Non-pigmented ciliary epithelial cell (primary cell): ENCODE measurements around the gene IGSF21.

Experiments
- DNase-seq: peaks from one replicate; pipeline ENCODE4 v3.0.0-alpha.2; 2010; ENCODE audit warnings: low read depth

The IGSF21 gene

DNA sequence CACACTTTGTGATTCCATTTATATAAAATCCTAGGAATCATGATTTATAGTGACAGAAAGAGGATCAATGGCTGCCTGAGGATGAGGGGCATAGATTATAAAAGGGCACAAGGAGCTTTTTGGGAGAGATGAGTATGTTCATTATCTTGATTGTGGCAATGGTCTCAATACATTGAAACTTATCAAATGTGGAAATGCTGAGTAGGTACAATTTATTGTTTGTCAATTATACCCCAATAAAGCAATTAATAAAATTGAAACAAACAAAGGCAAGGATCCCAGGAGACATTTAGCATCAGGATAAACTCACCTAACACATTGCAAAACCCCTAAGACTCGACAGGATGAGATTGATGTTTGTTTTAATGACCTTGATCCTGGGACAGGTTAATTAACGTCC is 220.1 kb downstream of the IGSF21 start:
- DNase-seq: no peak

DNA sequence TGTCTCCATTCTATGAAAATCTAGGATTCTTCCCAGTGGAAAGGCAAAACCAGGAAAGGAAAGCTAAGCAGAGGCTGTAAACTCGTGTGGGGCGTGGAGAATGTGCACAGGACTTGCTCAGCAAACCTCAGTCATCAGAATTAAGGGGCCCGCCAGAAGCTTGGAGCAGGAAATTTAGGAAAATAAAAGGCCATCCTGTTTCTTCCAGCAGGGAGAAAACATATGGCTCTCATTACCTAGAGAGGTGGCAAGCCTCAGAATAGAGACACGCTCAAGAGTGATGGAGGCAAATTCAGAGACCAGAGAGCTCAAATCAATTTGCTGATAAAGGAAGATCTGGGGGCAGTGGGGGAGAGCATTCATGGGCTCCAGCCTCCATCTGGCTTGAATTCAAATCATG is 221.2 kb downstream of the IGSF21 start:
- DNase-seq: no peak

DNA sequence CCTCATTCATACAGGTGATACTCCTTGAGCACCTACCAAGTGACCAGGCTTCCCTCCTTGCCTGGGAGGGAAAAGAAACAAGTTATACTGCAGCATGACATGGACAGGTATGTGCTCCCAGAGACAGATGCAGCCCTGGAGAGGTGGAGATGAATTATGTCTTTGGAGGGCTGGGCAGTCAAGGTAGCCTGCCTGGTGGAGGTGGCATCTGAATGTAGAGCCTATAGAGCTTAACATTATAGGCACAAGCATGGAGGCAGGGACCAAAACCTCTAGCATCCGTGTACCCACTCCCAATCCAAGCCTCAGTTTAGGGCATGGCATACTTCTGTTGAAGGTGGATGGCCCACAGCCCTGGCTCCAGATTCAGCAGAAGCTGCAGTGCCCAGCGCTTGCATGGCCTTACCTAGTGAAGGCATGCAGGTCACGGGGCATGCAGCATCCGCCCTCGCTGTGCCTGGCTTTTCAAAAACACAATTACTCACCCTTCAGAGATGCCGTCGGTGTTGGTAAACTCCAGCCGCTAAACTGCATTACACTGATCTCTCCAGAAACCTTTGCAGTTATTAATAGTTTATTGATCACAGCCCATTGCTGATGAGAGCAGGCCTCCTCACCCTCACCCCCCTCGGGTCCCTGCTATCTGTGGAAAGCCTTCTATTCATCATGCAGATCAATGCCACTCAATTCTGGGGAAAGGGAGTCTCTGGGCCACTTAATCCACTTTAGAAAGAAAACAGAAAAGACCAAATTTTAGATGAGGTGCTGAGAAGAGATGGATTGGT is 222.1 kb downstream of the IGSF21 start:
- no peak for DNase-seq

DNA sequence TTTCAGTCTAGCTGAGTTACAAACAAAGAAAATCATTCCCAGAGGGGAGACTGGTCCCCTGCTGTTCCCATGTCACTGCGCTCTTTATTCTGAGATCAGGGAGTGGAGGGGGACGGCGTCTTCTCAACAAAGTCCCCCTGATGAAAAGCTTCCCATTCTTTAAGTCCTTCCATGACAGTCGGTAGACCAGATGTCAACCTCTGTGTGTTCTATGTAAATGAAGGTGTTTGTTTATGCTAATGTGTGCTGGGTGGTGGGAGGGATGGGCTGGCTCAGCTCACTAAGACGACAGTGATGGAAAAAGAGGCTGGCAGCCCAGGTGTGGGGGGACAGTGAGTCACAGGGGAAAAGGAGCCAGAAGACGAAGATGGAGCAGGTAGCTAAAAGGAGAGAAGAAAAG is 225.0 kb downstream of the IGSF21 start:
- no peak for DNase-seq

DNA sequence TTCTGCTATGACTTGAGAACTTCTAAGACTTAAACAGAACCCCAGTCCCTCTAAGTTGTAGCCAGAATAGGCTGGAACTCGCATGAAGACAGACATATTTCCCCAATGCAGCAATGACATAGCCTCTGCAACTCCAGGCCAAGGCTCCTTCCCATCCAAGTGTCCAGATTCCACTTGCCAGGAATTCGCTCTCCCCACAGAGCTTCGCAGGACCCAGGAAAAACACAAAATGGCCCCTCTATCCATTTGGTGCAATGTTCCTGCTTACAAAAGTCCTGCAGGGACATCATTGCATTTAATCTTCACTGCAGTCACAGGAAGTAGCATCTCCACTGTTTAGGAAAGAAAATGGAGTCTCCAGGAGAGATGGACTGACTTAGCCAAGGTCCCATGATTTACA is 225.6 kb downstream of the IGSF21 start:
- no peak for DNase-seq

DNA sequence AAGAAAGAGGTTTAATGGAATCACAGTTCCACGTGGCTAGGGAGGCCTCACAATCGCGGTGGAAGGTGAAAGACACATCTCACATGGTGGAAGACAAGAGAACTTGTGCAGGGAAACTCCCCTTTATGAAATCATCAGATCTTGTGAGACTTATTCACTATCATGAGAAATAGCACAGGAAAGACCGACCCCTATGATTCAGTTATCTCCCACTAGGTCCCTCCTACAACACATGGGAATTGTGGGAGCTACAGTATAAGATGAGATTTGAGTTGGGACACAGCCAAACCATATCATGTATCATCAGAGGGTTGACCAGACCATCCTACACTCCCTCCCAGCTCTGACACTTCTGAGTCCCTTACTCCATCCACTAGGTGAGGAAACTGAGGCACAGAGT is 229.2 kb downstream of the IGSF21 start:
- no peak for DNase-seq

DNA sequence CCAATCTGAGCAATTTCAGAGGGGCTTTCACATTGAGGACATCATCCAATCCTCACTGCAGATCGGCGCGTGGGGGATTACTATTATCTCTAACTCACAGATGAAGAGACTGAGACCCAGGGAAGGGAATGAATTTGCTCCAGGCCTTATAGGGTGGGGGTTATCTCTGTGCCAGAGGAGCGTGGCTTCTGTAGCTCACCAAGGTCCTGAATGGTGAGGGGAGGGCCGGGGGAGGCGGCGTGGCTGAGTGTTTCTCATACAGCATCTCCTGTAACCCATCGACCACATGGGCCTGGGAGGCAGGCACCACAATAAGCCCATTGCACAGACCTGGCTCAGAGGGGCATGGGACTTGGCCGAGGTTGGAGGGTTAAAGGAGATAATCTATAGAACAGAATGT is 230.2 kb downstream of the IGSF21 start:
- DNase-seq: no peak

DNA sequence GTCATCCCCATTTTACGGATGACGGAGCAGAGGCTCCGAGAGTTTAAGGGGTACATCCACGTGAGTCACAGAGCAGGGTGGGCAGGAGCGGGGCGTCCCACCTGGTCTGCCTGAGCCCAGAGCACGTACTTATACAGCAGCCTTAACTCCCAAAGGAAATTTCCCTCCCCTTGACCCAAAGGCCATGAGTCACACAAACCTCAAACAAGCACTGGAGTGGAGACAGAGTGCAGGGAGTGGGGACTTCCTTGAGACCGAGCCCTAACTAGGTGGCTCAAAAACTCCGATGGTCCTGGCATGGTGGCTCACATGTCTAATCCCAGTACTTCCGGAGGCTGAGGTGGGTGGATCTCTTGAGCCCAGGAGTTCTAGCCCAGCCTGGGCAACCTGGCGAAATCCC is 231.6 kb downstream of the IGSF21 start:
- DNase-seq: no peak

DNA sequence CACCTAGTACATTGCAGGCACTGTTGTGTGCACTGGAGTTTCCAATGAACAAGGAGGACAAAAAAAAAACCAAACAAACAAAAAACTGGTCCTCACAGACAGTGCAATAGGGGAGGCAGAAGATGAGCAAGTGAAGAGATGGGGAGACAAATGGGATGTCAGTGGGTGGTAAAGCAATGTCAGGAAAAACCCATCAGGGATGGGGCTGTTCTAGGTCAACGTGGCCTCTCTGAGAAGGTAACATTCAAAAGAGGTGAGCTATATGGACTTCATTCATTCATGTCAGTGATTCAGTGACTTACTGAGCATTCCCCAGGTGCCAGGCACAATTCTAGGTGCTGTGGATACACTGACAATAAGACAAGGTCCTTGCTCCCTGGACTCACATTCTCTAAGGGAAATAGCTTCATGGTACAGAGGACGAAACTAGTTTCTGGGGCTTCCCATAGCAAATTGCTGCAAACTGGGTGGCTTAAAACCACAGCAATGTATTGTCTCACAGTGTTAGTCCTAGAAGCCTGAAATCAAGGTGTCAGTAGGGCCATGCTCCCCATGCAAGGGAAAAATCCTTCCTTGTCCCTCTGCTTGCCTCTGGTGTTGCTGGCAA is 232.7 kb downstream of the IGSF21 start:
- no peak for DNase-seq

DNA sequence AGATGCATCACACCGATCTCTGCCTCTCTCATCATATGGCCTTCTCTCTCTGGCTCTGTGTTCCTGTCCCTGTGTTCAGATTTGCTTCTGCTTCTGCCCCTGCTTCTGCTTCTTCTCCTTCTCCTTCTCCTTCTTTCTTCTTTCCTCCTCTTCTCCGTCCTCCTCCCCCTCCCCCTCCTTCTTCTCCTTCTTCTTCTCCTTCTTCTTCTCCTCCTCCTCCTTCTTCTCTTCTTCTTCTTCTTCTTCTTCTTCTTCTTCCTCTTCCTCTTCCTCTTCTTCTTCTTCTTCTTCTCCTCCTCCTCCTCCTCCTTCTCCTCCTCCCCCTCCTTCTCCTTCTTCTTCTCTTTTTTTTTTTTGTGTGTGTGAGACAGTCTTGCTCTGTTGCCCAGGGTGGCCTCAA is 233.2 kb downstream of the IGSF21 start:
- no peak for DNase-seq

DNA sequence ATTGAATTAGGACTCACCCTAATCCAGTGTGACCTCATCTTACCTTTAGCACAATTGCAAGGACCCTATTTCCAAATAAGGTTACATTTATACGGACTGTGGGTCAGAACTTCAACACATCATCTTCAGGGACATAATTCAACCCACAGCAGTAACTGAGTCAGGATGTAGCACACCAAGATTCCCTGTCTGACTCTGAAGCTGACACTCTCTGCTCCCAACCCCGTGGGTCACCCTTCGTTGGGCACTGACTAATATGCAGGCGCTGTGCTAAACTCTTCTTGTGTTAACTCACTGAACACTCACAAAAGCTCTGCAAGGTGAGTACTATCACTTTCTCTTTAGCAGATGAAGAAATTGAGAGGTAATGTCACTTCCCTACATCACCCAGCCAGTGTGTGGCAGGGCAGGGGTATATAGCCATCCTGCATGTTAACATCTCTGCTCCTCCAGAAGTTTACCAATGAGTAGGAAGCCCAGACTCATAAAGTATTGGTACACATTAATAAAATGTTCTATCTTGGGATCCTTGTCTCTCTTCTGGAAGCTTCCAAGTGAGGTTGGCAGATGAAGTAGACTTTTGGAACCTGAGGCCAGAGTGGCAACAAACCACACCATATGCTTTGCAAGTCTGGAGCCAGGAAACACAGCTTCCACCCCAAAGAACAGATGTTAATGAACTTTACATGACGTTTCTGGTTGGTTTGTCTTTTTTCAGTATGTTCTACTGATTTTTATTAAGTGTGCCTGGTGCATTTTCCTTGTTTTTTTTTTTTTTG is 233.9 kb downstream of the IGSF21 start:
- no peak for DNase-seq

DNA sequence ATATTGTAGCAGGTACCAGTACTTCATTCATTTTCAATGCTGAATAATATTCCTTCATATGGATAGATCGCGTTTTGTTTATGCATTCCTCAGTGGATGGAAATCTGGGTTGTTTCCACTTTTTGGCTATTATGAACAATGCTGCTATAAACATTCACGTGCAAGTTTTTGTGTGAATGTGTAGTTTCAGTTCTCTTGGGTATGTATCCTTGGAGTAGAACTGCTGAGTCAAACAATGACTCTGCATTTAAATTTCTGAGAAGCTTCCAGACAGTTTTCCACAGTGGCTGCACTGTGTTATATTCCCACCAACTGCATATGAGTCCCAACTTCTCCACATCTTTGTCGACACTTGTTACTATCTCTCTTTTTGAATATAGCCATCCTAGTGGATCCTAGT is 235.1 kb downstream of the IGSF21 start:
- DNase-seq: no peak

DNA sequence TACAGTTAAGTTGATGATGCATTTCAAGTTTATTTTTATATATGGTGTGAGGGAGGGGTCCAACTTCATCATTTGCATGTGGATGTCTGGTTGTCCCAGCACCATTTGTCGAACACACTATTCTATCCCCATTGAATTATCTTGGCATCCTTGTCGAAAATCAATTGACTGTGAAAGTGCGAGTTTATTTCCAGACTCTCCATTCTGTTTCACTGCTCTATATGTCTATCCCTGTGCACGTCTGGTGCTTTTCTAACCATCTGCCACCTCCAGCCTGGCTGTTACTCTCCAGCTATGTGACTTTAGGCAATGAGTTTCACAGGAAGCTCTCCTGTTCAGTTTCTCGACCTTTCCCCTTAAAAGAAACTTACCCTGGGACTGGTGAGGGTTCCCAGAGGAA is 236.0 kb downstream of the IGSF21 start:
- DNase-seq: no peak

DNA sequence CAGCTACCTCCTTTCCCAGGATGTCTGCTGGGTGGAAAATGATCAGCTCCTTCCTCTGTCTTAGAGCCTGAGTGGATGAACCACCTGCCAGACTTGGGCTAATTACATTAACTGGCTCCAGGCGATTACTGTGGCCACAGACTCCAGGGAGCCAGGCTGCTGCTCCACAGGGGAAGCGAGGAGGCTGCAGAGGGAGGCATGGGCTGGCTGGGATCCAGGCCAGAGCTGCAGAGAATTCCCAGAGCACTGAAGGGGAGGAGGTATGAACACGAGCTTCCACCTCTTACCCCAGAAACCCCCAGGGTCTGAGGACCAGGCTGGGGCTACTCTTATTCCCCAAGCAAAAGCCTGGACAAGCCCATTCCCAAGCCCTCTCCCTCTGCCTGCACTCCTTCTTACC is 237.2 kb downstream of the IGSF21 start:
- no peak for DNase-seq

DNA sequence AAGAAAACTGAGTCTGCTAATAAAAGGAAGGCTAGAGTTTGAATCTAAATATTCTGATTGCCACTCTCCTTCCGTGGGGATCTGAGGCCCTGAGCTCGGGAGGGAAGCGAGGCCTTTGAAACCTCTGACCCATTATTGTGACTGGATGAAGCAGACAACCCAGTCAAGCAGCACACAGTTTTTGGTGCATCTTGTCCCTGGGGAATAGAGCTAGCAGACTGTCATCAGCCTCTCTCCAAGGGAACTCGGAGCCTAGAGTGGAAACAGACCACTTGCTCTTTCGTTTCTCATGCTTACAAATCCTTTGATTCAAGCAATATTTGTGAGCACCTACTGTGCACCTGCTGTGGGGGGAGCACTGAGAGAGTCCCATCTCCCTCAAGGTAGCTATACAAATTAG is 240.0 kb downstream of the IGSF21 start:
- DNase-seq: no peak

DNA sequence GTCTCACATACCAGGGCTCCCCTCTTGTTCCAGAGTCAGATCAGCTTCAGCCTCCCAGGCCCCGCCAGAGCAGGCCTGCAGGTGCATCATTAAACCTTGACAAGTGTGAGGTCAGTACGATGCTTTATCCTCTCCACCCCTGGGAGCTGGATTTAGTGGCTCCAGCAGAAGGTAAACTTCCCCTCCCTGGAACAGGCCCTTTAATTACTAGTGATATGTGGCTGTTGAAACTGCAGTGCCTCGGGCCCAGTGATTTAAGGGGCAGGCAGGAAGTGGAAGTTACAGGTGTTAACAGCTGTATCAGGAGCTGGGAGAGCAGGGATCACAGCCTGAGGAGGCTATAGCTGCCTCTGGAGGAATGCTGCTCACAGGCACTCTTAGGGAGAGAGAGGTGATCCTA is 240.8 kb downstream of the IGSF21 start:
- no peak for DNase-seq

DNA sequence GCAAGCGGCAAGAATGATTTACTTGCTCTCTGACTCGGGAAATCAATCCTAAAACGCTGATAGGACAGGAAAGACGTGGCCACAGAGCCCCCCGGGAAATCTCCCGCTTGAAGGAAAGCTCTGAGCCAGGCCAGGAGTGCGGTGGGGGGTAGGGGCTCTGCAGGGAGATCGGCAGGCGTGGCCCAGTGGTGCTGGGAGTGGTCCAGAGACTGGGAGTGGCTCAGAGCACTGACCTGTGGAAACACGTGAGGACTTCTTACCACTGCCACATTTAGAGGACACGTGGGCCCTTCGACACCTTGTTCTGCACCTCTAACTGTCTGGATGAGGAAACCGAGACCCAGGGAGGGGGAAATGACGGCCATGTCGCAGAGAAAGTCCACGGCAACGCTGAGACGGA is 243.1 kb downstream of the IGSF21 start:
- DNase-seq: no peak

DNA sequence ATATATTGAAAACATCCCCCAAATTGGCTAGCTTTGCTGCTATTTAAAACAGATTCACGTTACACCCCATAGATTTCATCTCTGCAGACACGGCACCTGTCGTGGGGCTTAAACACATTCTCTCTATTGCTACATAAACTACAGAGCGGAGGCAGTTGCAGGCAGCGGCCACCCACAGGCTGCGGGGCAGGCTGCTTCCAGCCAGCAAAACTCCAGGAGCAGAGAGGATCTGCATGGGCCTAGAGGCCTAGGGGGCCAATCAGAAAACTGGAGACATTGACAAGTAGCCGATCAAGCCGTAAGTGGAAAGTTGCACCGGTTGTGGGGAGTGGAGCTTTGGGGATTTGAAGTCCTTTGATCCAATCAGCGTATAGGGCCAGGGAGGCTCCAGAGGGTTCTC is 244.1 kb downstream of the IGSF21 start:
- DNase-seq: no peak

DNA sequence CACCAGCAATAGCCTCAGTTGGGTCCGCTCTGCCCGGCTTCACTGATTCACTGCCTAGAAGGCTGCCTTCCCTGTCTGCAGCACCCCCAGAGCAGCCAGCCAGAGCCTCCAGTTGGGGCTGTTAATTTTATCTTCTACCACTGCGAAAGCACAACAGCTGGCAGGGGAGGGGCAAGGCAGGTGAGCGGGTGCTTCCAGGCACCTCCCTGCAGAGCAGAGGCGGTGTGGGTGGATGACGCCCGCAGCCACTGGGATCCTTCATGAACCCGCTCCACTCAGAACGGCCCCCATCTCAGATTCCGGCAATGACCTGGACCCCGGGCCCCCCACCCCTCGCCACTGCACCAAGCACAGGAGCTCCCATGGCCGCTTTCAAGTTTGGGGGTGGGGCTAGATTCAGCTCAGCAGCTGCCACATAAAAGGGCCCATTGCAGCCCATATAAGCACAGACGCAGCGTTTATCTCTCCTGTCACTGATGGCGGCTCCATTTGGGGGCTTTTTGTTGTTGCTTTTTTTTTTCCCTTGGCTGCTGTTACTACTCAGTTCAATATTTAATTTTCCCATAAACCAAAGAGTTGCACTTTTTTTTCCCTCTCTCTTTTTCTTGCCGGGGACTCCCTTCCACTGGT is 245.2 kb downstream of the IGSF21 start:
- no peak for DNase-seq

DNA sequence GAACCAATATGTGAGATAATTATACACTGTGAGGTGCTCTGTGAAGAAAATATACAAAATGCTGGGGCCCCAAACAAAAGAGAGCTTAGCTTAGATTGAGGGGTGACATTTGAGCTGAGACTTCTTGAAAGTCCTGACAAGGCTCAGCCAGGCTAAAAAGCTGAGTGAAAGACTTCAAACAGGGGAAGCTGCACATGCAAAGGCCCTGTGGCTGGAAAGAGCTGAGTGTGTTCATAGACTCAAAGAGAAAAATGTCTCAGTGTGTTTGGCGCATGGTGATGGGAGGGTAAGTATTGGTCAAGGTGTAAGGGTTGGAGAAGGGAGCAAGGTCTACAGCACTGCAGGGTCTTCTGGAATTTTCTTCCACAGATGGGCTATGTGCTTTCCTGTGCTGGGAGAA is 245.9 kb downstream of the IGSF21 start:
- no peak for DNase-seq

DNA sequence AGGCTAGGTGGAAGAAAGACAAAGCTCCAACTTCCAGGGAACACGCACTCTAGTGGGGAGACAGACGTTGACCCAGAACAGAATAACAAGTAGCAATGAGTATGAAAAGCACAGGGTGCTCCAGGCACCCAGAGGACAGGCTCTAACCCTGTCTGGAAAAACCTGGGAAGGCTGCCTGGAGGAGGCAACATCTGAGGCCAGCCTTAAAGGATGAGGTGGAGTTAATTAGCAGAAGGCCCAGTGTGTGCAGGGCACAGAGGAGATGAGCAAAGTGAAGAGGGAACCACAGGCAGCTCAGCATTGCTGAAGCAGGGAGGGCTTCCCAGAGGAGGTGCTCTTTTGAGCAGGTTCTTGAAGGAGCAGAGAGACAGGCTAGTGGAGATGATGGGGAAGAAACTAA is 246.4 kb downstream of the IGSF21 start:
- no peak for DNase-seq

DNA sequence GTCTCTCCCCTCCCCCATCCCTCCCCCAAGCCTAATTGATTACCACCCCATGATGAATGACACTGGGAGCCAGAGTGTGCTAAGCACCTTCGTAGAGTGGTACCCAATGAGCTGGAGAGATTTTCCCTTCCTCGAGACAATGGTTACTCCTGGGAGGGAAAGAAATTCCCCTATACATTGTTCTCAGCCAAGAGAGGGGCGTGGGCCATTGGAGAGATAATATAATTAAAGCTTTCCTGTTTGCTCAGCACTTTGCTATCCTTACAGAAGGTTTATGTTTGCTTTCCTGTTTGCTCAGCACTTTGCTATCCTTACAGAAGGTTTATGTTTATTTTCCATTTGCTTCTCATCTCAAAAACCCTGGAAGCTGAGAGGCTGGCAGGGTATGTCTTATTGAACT is 247.0 kb downstream of the IGSF21 start:
- DNase-seq: no peak
